ENCODE results near the gene AGTPBP1.

AGTPBP1 gene

DNA sequence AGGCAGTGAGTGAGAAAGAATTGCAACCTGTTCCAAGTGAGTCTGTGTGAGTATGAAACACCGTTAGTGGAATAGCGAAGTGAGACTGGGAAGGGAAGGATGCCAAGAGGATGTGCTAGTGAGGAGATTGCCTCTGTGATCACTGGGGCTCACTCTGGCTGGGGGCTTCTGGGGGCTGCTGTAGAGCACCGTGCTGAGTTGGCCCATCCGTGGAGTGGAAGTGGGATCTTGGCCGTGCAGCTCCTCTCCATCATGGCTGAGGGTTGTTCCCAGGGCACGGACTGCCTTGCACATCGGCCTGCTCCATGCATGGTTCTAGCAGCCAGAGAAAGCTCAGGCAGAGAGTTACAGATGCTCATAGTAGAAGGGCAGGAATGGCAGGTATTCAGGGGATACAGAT is 236.1 kb downstream of the AGTPBP1 start:
- H3K27me3 ChIP-seq (replicated peaks): no peaks in the 10 kb centered on the region
- no peak for TF ChIP-seq CTCF (IDR thresholded peaks at IDR 0.05; ENCODE audit: low read depth, low read length, missing control alignments)
- DNase-seq: no peak
- H3K4me3 ChIP-seq (ENCODE audit: low read depth, low read length): no peak overlapping the region
- H3K27ac ChIP-seq: no peak overlapping the region
- in situ Hi-C loops (cut with HindIII; ENCODE audit: low pct_ligation_motif_present, low sequenced_read_pairs): no loop called here
- no peaks in the 10 kb centered on the region for H3K36me3 ChIP-seq (replicated peaks)

DNA sequence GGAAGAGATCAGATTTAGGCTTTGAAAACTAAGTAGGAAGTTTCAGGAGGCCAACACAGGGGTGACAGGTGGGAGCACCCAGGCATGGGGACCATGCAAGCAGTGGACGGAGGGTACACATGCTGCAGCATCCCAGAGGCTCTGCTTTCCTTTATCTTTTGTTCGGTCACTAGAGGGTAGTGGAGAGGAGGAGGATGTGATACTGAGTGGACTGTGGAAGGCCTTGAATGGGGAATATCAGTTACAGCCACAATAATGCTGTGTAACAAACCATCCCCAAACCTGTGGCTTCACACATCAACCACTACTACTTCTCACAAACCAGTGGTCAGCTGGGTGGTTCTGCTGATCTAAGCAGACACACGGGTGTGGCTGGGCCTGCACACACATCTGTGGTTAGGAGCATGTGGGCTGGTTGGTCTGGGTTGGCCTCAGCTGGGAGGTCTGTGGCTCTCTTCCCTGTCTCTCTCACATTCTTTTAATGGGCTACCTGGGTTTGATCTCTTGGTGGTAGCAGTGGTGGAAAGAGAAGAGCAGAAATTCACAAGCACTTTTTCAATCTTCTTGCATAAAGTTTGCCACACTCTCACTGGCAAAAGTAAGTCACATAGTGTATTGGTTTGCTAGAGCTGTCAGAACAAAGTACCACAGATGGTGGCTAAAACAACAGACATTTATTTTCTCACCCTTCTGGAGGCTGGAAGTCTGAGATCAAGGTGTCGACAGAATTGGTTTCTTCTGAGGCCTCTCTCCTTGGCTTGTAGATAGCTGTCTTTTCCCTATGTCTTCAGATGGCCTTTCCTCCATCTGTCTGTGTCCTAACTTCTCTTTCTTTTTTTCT is 238.7 kb downstream of the AGTPBP1 start:
- peak; percentile 11 for TF ChIP-seq CTCF (IDR thresholded peaks at IDR 0.05; ENCODE audit: low read depth, low read length, missing control alignments)
- DNase-seq: no peak
- H3K4me3 ChIP-seq (ENCODE audit: low read depth, low read length): no peak overlapping the region
- H3K27me3 ChIP-seq (replicated peaks): no peaks in the 10 kb centered on the region
- no peak overlapping the region for H3K27ac ChIP-seq
- H3K36me3 ChIP-seq (replicated peaks): no peaks in the 10 kb centered on the region
- in situ Hi-C loops (cut with HindIII; ENCODE audit: low pct_ligation_motif_present, low sequenced_read_pairs): no loop called here

DNA sequence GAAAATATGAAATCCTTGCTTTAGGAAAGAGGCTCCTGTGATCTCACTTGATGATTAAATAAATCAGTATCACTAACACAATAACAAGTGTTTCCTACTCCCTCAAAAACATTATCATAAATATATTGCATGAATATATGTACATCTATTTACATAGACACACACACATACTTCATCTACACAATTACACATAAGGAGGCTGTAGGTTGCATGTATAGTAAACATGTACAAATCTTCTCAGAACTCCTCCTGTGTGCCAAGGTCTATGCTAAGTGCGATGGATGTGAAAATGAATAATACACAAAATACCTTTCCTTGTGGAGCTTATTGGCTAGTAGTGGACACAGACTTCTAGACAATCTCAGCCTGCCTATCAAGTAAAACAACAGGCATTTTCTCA is 239.9 kb downstream of the AGTPBP1 start:
- in situ Hi-C loops (cut with HindIII; ENCODE audit: low pct_ligation_motif_present, low sequenced_read_pairs): no loop called here
- TF ChIP-seq CTCF (IDR thresholded peaks at IDR 0.05; ENCODE audit: low read depth, low read length, missing control alignments): no peak
- no peaks in the 10 kb centered on the region for H3K36me3 ChIP-seq (replicated peaks)
- H3K4me3 ChIP-seq (ENCODE audit: low read depth, low read length): no peak overlapping the region
- no peak overlapping the region for H3K27ac ChIP-seq
- H3K27me3 ChIP-seq (replicated peaks): no peaks in the 10 kb centered on the region
- no peak for DNase-seq

- H3K36me3 ChIP-seq (replicated peaks): no peaks in the 10 kb centered on the region
- TF ChIP-seq CTCF (IDR thresholded peaks at IDR 0.05; ENCODE audit: low read depth, low read length, missing control alignments): no peak
- no peaks in the 10 kb centered on the region for H3K27me3 ChIP-seq (replicated peaks)
- no peak overlapping the region for H3K27ac ChIP-seq
- DNase-seq: no peak
- in situ Hi-C loops (cut with HindIII; ENCODE audit: low pct_ligation_motif_present, low sequenced_read_pairs): no loop called here
- H3K4me3 ChIP-seq (ENCODE audit: low read depth, low read length): no peak overlapping the region
Observed at GRCh38 chr9:85501456-85501855, 240.3 kb downstream of the AGTPBP1 start.

Measured in brain microvascular endothelial cell (primary cell).